WTC11 (cell line): Measurements from ENCODE around the gene SOX6. TPM values are rescaled to one million over a fixed set of nuclear protein-coding genes. Genes with fewer than 3 reads are reported as not detected.

Experiments
- ATAC-seq: fragments of 200-7000 bp; cut with Tn5 transposase; 2 replicates; pipeline ENCODE4 v1.10.0; 2021; ENCODE audit warnings: mild to moderate bottlenecking, moderate library complexity
- CTCF ChIA-PET: fragments of 300-600 bp; sonication (Branson Sonifier 250); formaldehyde crosslinking; loops from one replicate; lab custom pipeline; 2021; ENCODE audit warnings: antibody characterized with exemption; lab: Charles Lee
- POLR2A ChIA-PET: fragments of 350-600 bp; sonication (Branson Sonifier 250); formaldehyde crosslinking; loops from one replicate; lab custom pipeline; 2021; ENCODE audit warnings: antibody characterized with exemption; lab: Charles Lee
- DNase-seq: peaks from one replicate; pipeline ENCODE4 v3.0.0; 2021; ENCODE audit warnings: low spot score
- H3K27ac Mint-ChIP-seq: 2 replicates; pipeline ENCODE4 v1.8.0; 2021; ENCODE audit warnings: mixed read lengths
- H3K27me3 Mint-ChIP-seq: 2 replicates; pipeline ENCODE4 v1.8.0; 2021; ENCODE audit warnings: low read depth, mild to moderate bottlenecking, moderate library complexity, mixed read lengths
- H3K36me3 Mint-ChIP-seq: 2 replicates; pipeline ENCODE4 v1.8.0; 2021; ENCODE audit warnings: mixed read lengths
- H3K4me1 Mint-ChIP-seq: 2 replicates; pipeline ENCODE4 v1.8.0; 2022; ENCODE audit warnings: mixed read lengths
- H3K4me3 Mint-ChIP-seq: 2 replicates; pipeline ENCODE4 v1.8.0; 2021; ENCODE audit warnings: mild to moderate bottlenecking, moderate library complexity, mixed read lengths
- H3K9me3 Mint-ChIP-seq: 2 replicates; pipeline ENCODE4 v1.8.0; 2021; ENCODE audit warnings: mixed read lengths
- EMX1 ChIP-seq: fragments of 250-450 bp; sonication (Bioruptor Pico); IDR thresholded peaks from 2 replicates; pipeline ENCODE4 v1.8.0; 2021; ENCODE audit warnings: mild to moderate bottlenecking
- FOXP1 ChIP-seq: sonication (generic); formaldehyde crosslinking; IDR thresholded peaks from 2 replicates; pipeline ENCODE4 v1.8.0; 2022; ENCODE audit warnings: missing genetic modification reagents, mild to moderate bottlenecking, moderate library complexity, borderline replicate concordance
- GRHL2 ChIP-seq: fragments of 250-450 bp; sonication (Bioruptor Pico); IDR thresholded peaks from 2 replicates; pipeline ENCODE4 v1.8.0; 2022; ENCODE audit warnings: mild to moderate bottlenecking, moderate library complexity; ENCODE audit not compliant: insufficient replicate concordance, severe bottlenecking
- MYBL2 ChIP-seq: sonication (generic); formaldehyde crosslinking; IDR thresholded peaks from 2 replicates; pipeline ENCODE4 v1.8.1; 2023; ENCODE audit warnings: mild to moderate bottlenecking, moderate library complexity, missing genetic modification reagents
- NFATC4 ChIP-seq: fragments of 250-450 bp; sonication (Bioruptor Pico); IDR thresholded peaks from 2 replicates; pipeline ENCODE4 v1.9.0; 2021; ENCODE audit warnings: mild to moderate bottlenecking
- NFE2L1 ChIP-seq: sonication (generic); formaldehyde crosslinking; IDR thresholded peaks from 2 replicates; pipeline ENCODE4 v1.8.1; 2023; ENCODE audit warnings: missing genetic modification reagents
- SP1 ChIP-seq: sonication (generic); formaldehyde crosslinking; conservative IDR thresholded peaks from 2 replicates; pipeline ENCODE4 v1.8.1; 2022; ENCODE audit warnings: missing genetic modification reagents
- TP53 ChIP-seq: sonication (generic); formaldehyde crosslinking; IDR thresholded peaks from 2 replicates; pipeline ENCODE4 v1.8.1; 2023; ENCODE audit warnings: mild to moderate bottlenecking, missing genetic modification reagents
- ZBTB21 ChIP-seq: sonication (generic); formaldehyde crosslinking; IDR thresholded peaks from 2 replicates; pipeline ENCODE4 v1.8.1; 2023; ENCODE audit warnings: mild to moderate bottlenecking, missing genetic modification reagents, borderline replicate concordance
- ZNF138 ChIP-seq: sonication (generic); formaldehyde crosslinking; conservative IDR thresholded peaks from 2 replicates; pipeline ENCODE4 v1.8.1; 2022; ENCODE audit warnings: mild to moderate bottlenecking, moderate library complexity, missing genetic modification reagents
- ZNF219 ChIP-seq: sonication (generic); formaldehyde crosslinking; IDR thresholded peaks from 2 replicates; pipeline ENCODE4 v1.8.0; 2023; ENCODE audit warnings: missing genetic modification reagents, mild to moderate bottlenecking, borderline replicate concordance
- ZNF396 ChIP-seq: fragments of 250-450 bp; sonication (Bioruptor Pico); IDR thresholded peaks from 2 replicates; pipeline ENCODE4 v1.8.0; 2021; ENCODE audit warnings: mild to moderate bottlenecking, moderate library complexity, borderline replicate concordance
- ZNF423 ChIP-seq: fragments of 250-450 bp; sonication (Bioruptor Pico); IDR thresholded peaks from 2 replicates; pipeline ENCODE4 v2.1.2; 2022; ENCODE audit warnings: mild to moderate bottlenecking, moderate library complexity
- total RNA-seq: library from RNA; stranded (reverse); gene quantifications from 3 replicates; pipeline ENCODE4 v1.2.3, GENCODE V29; 2021
- TF ChIP-seq, protein P1 (sequence below): fragments of 250-450 bp; sonication (Bioruptor Pico); IDR thresholded peaks from 2 replicates; pipeline ENCODE4 v1.9.0; 2021; ENCODE audit warnings: mild to moderate bottlenecking, borderline replicate concordance
- TF ChIP-seq, protein P2 (sequence below): sonication (generic); formaldehyde crosslinking; IDR thresholded peaks from 2 replicates; pipeline ENCODE4 v1.8.0; 2023; ENCODE audit warnings: mild to moderate bottlenecking, missing genetic modification reagents
- TF ChIP-seq, protein P3 (sequence below): sonication (generic); formaldehyde crosslinking; IDR thresholded peaks from 2 replicates; pipeline ENCODE4 v1.8.1; 2023; ENCODE audit warnings: mild to moderate bottlenecking, missing genetic modification reagents
- TF ChIP-seq, protein P4 (sequence below): fragments of 250-450 bp; sonication (Bioruptor Pico); IDR thresholded peaks from 2 replicates; pipeline ENCODE4 v1.8.0; 2021; ENCODE audit warnings: mild to moderate bottlenecking
- TF ChIP-seq, protein P5 (sequence below): sonication (generic); formaldehyde crosslinking; conservative IDR thresholded peaks from 2 replicates; pipeline ENCODE4 v1.8.1; 2022; ENCODE audit warnings: mild to moderate bottlenecking, missing genetic modification reagents

The SOX6 gene
- total RNA-seq, 1 experiment from 2014 or later, result 0.13 TPM

DNA sequence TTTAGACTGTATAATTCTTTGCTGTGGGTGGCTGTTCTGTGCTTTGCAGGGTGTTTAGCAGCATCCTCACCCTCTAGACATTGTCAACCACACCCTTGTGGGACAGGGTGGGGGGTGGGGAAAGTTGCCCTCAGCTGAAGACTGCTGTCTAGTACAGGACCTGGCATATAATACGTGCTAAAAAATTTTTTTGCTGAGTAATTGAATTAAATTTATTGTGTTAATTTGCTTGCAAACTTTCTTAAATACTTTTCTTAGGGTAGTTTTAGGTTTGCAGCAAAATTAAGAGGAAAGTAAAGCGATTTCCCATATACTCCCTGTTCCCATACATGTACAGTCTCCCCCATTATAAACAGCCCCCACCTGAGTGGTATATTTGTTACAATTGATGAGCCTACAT, 268.5 kb downstream of the SOX6 start (continued):
- TF ChIP-seq ZNF423 (CRISPR knock-in tag) (no peak), EMX1 (CRISPR knock-in tag) (no peak), MYBL2 (CRISPR knock-in tag) (no peak), FOXP1 (CRISPR knock-in tag) (no peak), SP1 (CRISPR knock-in tag) (no peak), NFE2L1 (CRISPR knock-in tag) (no peak)
- TF ChIP-seq, protein P1, sequence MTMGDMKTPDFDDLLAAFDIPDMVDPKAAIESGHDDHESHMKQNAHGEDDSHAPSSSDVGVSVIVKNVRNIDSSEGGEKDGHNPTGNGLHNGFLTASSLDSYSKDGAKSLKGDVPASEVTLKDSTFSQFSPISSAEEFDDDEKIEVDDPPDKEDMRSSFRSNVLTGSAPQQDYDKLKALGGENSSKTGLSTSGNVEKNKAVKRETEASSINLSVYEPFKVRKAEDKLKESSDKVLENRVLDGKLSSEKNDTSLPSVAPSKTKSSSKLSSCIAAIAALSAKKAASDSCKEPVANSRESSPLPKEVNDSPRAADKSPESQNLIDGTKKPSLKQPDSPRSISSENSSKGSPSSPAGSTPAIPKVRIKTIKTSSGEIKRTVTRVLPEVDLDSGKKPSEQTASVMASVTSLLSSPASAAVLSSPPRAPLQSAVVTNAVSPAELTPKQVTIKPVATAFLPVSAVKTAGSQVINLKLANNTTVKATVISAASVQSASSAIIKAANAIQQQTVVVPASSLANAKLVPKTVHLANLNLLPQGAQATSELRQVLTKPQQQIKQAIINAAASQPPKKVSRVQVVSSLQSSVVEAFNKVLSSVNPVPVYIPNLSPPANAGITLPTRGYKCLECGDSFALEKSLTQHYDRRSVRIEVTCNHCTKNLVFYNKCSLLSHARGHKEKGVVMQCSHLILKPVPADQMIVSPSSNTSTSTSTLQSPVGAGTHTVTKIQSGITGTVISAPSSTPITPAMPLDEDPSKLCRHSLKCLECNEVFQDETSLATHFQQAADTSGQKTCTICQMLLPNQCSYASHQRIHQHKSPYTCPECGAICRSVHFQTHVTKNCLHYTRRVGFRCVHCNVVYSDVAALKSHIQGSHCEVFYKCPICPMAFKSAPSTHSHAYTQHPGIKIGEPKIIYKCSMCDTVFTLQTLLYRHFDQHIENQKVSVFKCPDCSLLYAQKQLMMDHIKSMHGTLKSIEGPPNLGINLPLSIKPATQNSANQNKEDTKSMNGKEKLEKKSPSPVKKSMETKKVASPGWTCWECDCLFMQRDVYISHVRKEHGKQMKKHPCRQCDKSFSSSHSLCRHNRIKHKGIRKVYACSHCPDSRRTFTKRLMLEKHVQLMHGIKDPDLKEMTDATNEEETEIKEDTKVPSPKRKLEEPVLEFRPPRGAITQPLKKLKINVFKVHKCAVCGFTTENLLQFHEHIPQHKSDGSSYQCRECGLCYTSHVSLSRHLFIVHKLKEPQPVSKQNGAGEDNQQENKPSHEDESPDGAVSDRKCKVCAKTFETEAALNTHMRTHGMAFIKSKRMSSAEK, result no peak
- TF ChIP-seq, protein P2, sequence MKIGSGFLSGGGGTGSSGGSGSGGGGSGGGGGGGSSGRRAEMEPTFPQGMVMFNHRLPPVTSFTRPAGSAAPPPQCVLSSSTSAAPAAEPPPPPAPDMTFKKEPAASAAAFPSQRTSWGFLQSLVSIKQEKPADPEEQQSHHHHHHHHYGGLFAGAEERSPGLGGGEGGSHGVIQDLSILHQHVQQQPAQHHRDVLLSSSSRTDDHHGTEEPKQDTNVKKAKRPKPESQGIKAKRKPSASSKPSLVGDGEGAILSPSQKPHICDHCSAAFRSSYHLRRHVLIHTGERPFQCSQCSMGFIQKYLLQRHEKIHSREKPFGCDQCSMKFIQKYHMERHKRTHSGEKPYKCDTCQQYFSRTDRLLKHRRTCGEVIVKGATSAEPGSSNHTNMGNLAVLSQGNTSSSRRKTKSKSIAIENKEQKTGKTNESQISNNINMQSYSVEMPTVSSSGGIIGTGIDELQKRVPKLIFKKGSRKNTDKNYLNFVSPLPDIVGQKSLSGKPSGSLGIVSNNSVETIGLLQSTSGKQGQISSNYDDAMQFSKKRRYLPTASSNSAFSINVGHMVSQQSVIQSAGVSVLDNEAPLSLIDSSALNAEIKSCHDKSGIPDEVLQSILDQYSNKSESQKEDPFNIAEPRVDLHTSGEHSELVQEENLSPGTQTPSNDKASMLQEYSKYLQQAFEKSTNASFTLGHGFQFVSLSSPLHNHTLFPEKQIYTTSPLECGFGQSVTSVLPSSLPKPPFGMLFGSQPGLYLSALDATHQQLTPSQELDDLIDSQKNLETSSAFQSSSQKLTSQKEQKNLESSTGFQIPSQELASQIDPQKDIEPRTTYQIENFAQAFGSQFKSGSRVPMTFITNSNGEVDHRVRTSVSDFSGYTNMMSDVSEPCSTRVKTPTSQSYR (CRISPR knock-in tag), result no peak

DNA sequence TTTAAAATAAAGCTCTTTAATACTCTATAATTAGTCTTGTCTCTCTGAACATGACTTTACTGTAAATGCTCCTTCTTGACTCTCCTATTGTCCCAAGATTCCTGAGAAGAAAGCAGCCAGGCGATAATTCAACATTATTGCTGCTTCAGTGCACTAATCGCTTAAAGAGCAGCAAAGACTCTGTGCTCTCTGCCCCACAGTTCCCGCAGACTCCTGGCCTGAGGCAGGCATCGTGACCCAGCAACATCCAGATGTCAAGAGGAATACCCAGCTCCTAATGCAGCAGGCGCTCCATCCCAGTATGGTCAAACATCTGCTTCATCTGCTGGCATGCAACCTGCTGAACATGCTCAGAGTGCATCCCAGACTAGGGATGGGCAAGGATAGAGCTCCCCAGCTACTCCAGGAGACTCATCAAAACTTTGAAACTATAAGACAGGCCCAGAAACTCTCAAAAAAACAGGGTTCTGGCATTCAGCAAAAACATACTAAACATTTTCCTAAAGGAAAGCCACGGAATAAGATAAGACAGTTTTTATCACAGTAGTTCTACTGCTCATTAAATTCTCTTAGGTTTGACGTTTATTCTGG, 270.0 kb downstream of the SOX6 start:
- ATAC-seq (peak; percentile 75), DNase-seq (peak; percentile 15)
- peaks cover 3% of the 10 kb centered on the region for H3K4me1 Mint-ChIP-seq
- H3K27ac Mint-ChIP-seq, result no peak overlapping the region
- ChIA-PET CTCF (no interaction called here), POLR2A (no interaction called here)
- no peak overlapping the region for H3K4me3 Mint-ChIP-seq
- no peaks in the 10 kb centered on the region for H3K27me3 Mint-ChIP-seq
- no peaks in the 10 kb centered on the region for H3K36me3 Mint-ChIP-seq
- TF ChIP-seq ZBTB21 (CRISPR knock-in tag), result no peak
- no peak for TF ChIP-seq GRHL2 (CRISPR knock-in tag)
- TF ChIP-seq ZNF138, result no peak
- TF ChIP-seq, protein P3, sequence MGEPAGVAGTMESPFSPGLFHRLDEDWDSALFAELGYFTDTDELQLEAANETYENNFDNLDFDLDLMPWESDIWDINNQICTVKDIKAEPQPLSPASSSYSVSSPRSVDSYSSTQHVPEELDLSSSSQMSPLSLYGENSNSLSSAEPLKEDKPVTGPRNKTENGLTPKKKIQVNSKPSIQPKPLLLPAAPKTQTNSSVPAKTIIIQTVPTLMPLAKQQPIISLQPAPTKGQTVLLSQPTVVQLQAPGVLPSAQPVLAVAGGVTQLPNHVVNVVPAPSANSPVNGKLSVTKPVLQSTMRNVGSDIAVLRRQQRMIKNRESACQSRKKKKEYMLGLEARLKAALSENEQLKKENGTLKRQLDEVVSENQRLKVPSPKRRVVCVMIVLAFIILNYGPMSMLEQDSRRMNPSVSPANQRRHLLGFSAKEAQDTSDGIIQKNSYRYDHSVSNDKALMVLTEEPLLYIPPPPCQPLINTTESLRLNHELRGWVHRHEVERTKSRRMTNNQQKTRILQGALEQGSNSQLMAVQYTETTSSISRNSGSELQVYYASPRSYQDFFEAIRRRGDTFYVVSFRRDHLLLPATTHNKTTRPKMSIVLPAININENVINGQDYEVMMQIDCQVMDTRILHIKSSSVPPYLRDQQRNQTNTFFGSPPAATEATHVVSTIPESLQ, result no peak
- no peaks in the 10 kb centered on the region for H3K9me3 Mint-ChIP-seq

DNA sequence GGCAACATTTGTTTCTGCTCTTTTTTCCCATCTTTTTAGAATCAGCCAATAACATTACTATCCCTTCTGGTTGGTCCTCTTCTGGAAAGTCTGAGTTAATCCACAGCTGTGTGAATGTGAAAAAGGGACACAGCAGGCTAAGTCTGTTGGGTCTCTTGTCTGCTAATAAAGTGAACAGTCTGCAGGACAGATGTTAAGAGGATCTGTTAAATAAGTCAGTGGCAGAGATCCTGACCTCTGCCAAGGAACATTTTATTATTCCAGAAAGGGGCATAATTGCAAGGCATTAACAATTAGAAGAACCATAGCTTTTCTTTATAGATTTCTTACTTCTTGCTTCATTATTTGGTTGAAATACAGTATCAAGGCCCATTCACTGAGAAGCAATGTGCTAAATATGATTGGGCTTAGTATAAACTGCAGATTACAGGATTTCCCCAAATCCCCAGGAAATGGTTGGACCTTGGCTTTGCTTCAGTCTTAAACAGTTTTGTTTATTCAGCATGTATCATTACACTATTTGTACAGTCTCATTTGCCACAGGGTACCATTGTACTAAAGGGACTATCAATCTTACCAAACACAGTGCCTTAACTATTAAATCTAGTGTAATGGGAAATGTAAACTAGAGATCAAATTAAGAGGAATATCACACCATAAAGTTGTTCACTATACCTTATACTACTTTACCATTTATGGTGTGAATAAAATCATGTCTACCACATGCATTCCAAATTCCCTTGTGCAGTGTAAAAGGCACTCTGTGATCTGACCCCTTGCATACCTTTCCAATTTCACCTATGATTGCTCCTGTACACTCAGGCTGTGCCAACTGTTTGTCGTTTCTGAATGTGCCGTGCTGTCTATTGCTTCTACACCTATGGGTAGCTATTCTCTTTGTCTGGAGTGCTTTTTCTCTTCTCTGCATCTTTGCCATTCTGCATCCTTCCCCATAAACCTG, 274.0 kb downstream of the SOX6 start:
- no peak overlapping the region for H3K27ac Mint-ChIP-seq
- no peaks in the 10 kb centered on the region for H3K36me3 Mint-ChIP-seq
- no peak overlapping the region for H3K4me3 Mint-ChIP-seq
- ATAC-seq (no peak), DNase-seq (no peak)
- ChIA-PET CTCF (no interaction called here), POLR2A (no interaction called here)
- H3K27me3 Mint-ChIP-seq, result no peaks in the 10 kb centered on the region
- peaks cover 3% of the 10 kb centered on the region for H3K9me3 Mint-ChIP-seq
- no peaks in the 10 kb centered on the region for H3K4me1 Mint-ChIP-seq
- TF ChIP-seq ZNF396 (CRISPR knock-in tag), result no peak
- TF ChIP-seq TP53 (CRISPR knock-in tag), result no peak
- TF ChIP-seq, protein P4, sequence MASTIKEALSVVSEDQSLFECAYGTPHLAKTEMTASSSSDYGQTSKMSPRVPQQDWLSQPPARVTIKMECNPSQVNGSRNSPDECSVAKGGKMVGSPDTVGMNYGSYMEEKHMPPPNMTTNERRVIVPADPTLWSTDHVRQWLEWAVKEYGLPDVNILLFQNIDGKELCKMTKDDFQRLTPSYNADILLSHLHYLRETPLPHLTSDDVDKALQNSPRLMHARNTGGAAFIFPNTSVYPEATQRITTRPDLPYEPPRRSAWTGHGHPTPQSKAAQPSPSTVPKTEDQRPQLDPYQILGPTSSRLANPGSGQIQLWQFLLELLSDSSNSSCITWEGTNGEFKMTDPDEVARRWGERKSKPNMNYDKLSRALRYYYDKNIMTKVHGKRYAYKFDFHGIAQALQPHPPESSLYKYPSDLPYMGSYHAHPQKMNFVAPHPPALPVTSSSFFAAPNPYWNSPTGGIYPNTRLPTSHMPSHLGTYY (CRISPR knock-in tag), result no peak
- TF ChIP-seq ZNF219, result no peak
- no peak for TF ChIP-seq NFATC4
- TF ChIP-seq, protein P5, sequence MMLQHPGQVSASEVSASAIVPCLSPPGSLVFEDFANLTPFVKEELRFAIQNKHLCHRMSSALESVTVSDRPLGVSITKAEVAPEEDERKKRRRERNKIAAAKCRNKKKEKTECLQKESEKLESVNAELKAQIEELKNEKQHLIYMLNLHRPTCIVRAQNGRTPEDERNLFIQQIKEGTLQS (CRISPR knock-in tag), result no peak
